NCI-H526 (cell line): ENCODE results near the gene MVB12B.

Experiments
- DNase-seq, 2 experiments: peaks; one replicate each; lab custom pipeline; 2025; lab: John Stamatoyannopoulos, UW

MVB12B gene

GRCh38 chr9:126506361-126507317 is 180.0 kb downstream of the MVB12B start:
- DNase-seq, result no peak

- DNase-seq, result no peak
Observed at GRCh38 chr9:126507318-126508109, 180.9 kb downstream of the MVB12B start.

- no peak for DNase-seq
Observed at GRCh38 chr9:126508171-126508591, 181.6 kb downstream of the MVB12B start.

GRCh38 chr9:126508928-126509327 is 182.3 kb downstream of the MVB12B start:
- DNase-seq, result no peak

GRCh38 chr9:126509718-126510117 is 183.1 kb downstream of the MVB12B start:
- no peak for DNase-seq

DNA sequence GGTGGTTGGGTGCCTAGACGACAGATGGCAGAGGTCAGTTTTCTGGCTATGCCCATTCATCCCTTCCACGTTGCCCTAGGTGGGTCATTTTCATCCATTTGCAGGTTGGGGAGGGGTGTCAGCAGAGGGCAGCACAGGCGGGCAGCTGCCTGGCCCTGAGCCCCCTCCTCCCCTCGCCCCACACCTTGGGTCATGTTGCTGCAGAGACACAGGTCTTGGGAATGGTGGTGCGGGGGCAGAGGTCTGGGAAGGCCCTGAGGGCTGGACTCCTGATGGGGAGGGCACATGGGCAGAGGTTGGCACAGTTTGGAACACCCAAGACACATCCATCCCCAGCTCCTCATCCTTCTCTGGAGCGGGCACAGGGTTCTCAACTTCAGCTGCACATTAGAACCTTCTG is 183.9 kb downstream of the MVB12B start:
- DNase-seq, result no peak

DNA sequence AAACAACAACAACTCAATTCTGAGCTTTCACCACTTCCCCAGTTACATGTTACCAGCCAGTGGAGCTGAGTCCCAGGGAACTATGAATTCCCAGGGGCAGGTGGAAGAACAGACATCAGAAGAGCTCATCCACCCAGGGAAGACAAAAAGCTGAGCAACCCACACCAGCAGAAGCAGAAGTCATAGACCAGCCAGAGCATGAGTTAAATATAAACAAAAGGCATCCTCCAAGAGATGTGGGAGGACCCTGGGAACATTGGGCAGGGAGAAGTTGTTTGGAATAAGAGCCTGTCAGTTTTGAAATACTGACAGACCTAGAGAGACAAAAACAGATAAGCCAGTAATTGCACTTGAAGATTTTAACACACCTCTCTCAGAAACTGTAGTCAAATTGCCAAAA is 184.8 kb downstream of the MVB12B start:
- DNase-seq, result no peak

GRCh38 chr9:126513159-126514036 is 186.8 kb downstream of the MVB12B start:
- no peak for DNase-seq

DNA sequence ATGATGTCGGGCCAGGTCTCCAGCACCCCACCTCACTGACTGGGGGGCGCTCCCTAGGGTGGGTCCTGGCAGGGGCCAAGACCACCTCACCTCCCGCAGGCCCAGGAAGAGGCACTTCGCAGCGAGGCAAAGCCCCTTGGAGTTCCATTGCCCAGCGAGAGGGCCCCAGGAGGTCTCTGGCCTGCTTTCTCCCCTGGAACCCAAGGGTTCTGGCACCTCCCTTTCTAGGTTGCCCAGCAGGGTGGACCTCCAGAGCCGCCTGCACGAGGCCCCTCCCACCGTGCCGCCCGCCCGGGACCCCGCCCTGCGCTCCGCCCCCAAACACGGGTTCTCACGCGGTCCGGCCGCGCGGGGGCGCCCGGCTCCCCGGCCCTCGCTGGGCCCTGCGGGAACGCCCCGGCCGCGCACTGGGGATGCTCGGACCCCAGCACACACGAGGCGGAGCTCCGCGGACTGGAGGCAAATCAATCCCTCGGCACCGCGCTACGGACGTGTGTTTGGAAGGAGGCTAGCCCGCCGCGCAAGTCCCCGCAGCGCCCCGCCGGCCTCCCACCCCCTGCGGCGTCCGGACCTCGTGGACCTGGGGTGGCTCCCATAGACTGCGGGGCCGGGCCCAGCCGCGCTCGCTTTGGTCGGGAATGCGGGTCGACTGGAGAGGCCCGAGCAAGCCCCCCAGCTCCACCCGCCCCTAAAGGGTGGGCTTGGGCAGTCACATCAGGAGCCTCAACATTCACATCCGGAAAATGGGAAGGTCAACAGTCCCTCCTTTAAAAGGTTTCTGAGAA is 187.6 kb downstream of the MVB12B start:
- DNase-seq, result peak; percentile 14 to 77

- DNase-seq, result no peak
Observed at GRCh38 chr9:126515001-126515872, 188.6 kb downstream of the MVB12B start.

GRCh38 chr9:126515873-126516505 is 189.4 kb downstream of the MVB12B start:
- DNase-seq, result no peak

- DNase-seq, result no peak
Observed at GRCh38 chr9:126516561-126516935, 189.9 kb downstream of the MVB12B start.

GRCh38 chr9:126516936-126517832 is 190.6 kb downstream of the MVB12B start:
- DNase-seq, result peak; percentile 16 to 84

- no peak for DNase-seq
Observed at GRCh38 chr9:126517833-126518356, 191.3 kb downstream of the MVB12B start.

DNA sequence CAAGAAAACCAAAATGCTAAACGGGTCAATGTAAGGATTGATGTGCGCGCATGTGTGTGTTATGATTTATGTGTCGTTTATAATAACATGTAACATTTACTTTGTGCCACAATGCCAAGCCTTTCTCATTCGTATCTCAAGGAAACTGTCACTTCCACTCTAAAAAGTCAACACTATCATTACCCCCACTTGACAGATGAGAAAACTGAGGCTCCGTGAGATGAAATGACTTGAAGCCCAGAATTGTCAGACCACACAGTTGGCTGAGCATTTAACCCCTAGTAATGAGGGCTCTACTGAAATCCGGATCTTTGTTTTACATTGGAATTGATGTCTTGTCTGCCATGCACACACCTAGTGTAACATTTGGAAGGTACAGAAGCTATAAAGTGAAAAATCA is 192.1 kb downstream of the MVB12B start:
- no peak for DNase-seq

DNA sequence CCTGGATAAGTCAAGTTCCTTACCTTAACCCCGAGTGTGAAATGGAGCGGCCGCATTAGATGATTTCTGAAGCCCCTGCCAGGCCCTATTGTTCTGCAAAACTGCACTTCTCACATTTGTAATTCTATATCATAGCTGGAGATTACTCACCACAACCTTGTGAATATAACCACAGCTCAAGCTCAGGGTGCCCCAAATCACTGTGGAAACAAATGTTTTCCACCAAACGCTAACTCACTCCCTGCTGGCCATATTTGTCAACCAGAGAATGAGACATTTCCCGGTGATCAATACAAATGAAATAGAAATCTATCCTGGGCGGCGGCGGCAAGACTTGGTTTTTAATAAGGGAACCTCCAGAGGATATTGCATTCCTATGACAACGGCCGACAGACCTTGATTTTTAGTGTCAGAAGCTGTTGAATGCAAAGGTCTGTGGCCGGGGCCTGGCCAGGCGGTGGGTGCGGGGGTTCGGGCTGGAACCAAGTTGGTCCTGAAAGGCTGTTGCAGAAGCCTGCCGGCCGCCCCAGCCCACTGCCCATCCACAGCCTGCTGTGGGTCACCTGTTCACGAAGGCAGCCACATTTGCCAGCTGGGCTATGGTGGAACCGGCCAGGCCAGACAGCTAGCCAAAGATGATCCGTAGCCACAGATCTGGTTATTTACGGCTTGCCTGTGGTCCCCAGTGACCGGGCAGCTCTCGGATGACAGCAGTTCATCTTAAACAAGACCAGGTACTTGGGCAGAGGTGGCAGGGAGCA is 193.2 kb downstream of the MVB12B start:
- no peak for DNase-seq

- no peak for DNase-seq
Observed at GRCh38 chr9:126520453-126520852, 193.8 kb downstream of the MVB12B start.

- no peak for DNase-seq
Observed at GRCh38 chr9:126521089-126521488, 194.5 kb downstream of the MVB12B start.
